ENCODE measurements around the gene SET.

GRCh38 chr9:128733256-128733655 lies 44.2 kb downstream of the SET start:
- TF ChIP-seq USF2 (CRISPR knock-in tag; IDR thresholded peaks at IDR 0.05) (no peak), ATF3 (CRISPR knock-in tag; conservative IDR thresholded peaks at IDR 0.05) (no peak), CTCF (IDR thresholded peaks at IDR 0.05) (peak; percentile 55), SP1 (CRISPR knock-in tag; conservative IDR thresholded peaks at IDR 0.05) (peak; percentile 67; the same call in 1 of the 2 replicates), ETV6 (CRISPR knock-in tag; IDR thresholded peaks at IDR 0.05) (peak; percentile 56; the same call in 1 of the 2 replicates), CBFB (CRISPR knock-in tag; IDR thresholded peaks at IDR 0.05; ENCODE audit: low read depth) (no peak), CREB1 (CRISPR knock-in tag; IDR thresholded peaks at IDR 0.05) (0 out of 2 replicates have a peak, but pooled peaks have one; percentile 19)
